Naive thymus-derived CD8-positive, alpha-beta T cell (primary cell): ENCODE results near the gene STAT3. TPM values are rescaled to one million over a fixed set of nuclear protein-coding genes. Genes with fewer than 3 reads are reported as not detected.
A peak's percentile ranks its signal among the peaks of the same experiment; 100 is the strongest.
"Not testable (repeated sequence)": the region's sequence is repeated elsewhere in the genome, so short reads cannot be mapped to it uniquely, and the experiment has no call there.

Experiments
- ATAC-seq, 2 donors: fragments of 150-1000 bp; cut with Tn5 transposase in 1 of 2; sonication (Bioruptor Pico), chemical (Tn5 transposase) in 1 of 2; 1 replicate in 1 of 2; 2 replicates in 1 of 2; pipeline ENCODE4 v1.10.0; 2021; ENCODE audit warnings: mild to moderate bottlenecking in 2 of 2, moderate library complexity in 2 of 2
- POLR2A ChIA-PET: fragments of 350-600 bp; sonication (Branson Sonifier 250); formaldehyde crosslinking; loops from one replicate; lab custom pipeline; 2021; ENCODE audit warnings: antibody characterized with exemption; lab: Charles Lee
- DNase-seq, 10 donors: peaks; one replicate each; pipeline versions ENCODE4 v3.0.0 to v3.0.0-alpha.2; 2020 to 2022
- H3K27ac Mint-ChIP-seq, 10 donors: one replicate each; pipeline ENCODE4 v1.8.0; 2020 to 2022; ENCODE audit warnings: mild to moderate bottlenecking in 10 of 10, mixed read lengths in 10 of 10, moderate library complexity in 4 of 10, inconsistent platforms in 1 of 10
- H3K27me3 Mint-ChIP-seq, 5 donors: one replicate each; pipeline ENCODE4 v1.8.0; 2021 to 2022; ENCODE audit warnings: mixed read lengths in 5 of 5
- H3K36me3 Mint-ChIP-seq, 3 donors: one replicate each; pipeline ENCODE4 v1.8.0; 2020 to 2022; ENCODE audit warnings: mixed read lengths in 3 of 3, mild to moderate bottlenecking in 2 of 3, inconsistent platforms in 1 of 3
- H3K4me1 Mint-ChIP-seq, 4 donors: one replicate each; pipeline ENCODE4 v1.8.0; 2021 to 2022; ENCODE audit warnings: mixed read lengths in 4 of 4
- H3K4me3 Mint-ChIP-seq, 10 donors: one replicate each; pipeline ENCODE4 v1.8.0; 2020 to 2022; ENCODE audit warnings: mild to moderate bottlenecking in 10 of 10, mixed read lengths in 10 of 10, moderate library complexity in 6 of 10, inconsistent platforms in 1 of 10
- H3K9me3 Mint-ChIP-seq, 9 donors: one replicate each; pipeline ENCODE4 v1.8.0; 2020 to 2022; ENCODE audit warnings: mixed read lengths in 9 of 9, mild to moderate bottlenecking in 3 of 9, inconsistent platforms in 1 of 9, moderate library complexity in 1 of 9
- polyA plus RNA-seq, 3 donors: library from polyadenylated mRNA; unstranded; fragments of 300-500 nt; fragmentation: Illumina TruSeq; gene quantifications; one replicate each; pipeline ENCODE4 v1.2.3, GENCODE V29; 2021
- total RNA-seq, 8 experiments: library from RNA in 2 of 8; stranded (reverse) in 2 of 8; gene quantifications; one replicate each; pipeline ENCODE4 v1.2.3 and lab custom pipeline; 2021 to 2026

Gene STAT3
- total and polyA plus RNA-seq, 5 experiments from 2014 or later: 129 to 154 (median 135) TPM

- Mint-ChIP-seq H3K4me1 (peaks cover 0 to 17% (median 13%) of the 10 kb centered on the region in 4 donors), H3K36me3 (peaks cover 0 to 86% (median 14%) of the 10 kb centered on the region in 3 donors)
- POLR2A ChIA-PET: interaction anchor here (0.9 to 1.0 kb wide), 2 partner anchors 11 to 13 kb away, joined by 3 read pairs; no protein-coding TSS in a partner anchor
- H3K27me3 Mint-ChIP-seq, ATAC-seq, H3K4me3 Mint-ChIP-seq, H3K27ac Mint-ChIP-seq, H3K9me3 Mint-ChIP-seq, DNase-seq: not testable (repeated sequence)
Measured at GRCh38 chr17:42299913-42300312, 88.3 kb downstream of the STAT3 start.

DNA sequence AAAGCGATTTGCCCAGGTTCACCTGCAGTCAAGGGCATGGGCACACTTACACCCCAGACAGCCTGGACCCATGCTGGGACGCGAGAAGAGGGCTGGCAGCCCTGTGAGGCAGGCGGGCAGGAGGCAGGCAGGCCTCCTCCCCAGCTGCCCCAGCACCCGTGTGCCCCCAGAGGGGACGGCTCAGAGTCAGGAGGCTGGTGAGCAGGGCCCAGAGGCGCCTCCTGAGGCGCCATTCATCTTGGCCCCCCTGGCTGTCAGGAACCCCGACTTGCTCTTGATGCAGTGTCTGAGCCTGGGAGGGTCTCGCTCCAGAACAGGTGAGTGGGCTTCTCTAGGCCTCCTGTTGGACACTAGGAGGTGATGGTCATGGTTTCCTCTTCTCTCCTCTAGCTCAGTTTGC, 88.9 kb downstream of the STAT3 start:
- H3K4me3 Mint-ChIP-seq, H3K27me3 Mint-ChIP-seq, H3K9me3 Mint-ChIP-seq, DNase-seq, H3K27ac Mint-ChIP-seq, ATAC-seq: not testable (repeated sequence)
- Mint-ChIP-seq H3K4me1 (peaks cover 0 to 14% (median 9%) of the 10 kb centered on the region in 4 donors), H3K36me3 (peaks cover 0 to 86% (median 11%) of the 10 kb centered on the region in 3 donors)
- POLR2A ChIA-PET: interaction anchor here (1.0 kb wide), 1 partner anchor 10 kb away, joined by 3 read pairs; no protein-coding TSS in a partner anchor

- H3K27me3 Mint-ChIP-seq, ATAC-seq, H3K9me3 Mint-ChIP-seq, H3K4me3 Mint-ChIP-seq, DNase-seq: not testable (repeated sequence)
- H3K4me1 Mint-ChIP-seq: peaks cover 1 to 19% (median 10%) of the 10 kb centered on the region in 4 donors
- POLR2A ChIA-PET: interaction anchor here (0.6 kb wide), 1 partner anchor 17 kb away, joined by 3 read pairs; no protein-coding TSS in a partner anchor
- peaks cover 0 to 82% (median 10%) of the 10 kb centered on the region in 3 donors for H3K36me3 Mint-ChIP-seq
- H3K27ac Mint-ChIP-seq: peak overlapping the region in 2 of 10 donors; percentile 15 to 50
Measured at GRCh38 chr17:42297775-42298174, 90.5 kb downstream of the STAT3 start.

DNA sequence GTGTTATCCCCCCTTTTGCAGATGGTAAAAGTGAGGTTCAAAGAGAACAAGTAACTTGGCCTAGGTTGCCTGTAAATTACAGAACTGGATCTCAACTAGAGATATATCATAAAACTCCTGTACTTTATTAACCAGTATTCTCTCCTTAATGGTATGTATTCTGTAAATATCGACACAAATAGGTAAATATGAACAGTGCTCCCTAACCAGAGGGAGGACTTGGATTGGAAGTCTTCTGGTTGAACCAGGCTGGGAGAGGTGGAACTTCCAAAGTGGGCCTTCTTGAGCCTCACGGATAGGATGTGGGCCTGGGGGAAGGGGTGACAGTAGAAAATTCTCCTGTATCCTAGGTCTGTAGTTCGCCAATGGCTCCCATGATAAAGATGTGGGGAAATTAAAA, 92.2 kb downstream of the STAT3 start:
- POLR2A ChIA-PET: interaction anchor here (0.9 kb wide), 1 partner anchor 9 kb away, joined by 3 read pairs; no protein-coding TSS in a partner anchor
- no peak for DNase-seq
- ATAC-seq: no peak
- Mint-ChIP-seq H3K4me1 (peaks cover 7 to 22% (median 15%) of the 10 kb centered on the region in 4 donors), H3K27me3 (no peaks in the 10 kb centered on the region), H3K9me3 (no peaks in the 10 kb centered on the region), H3K27ac (peak overlapping the region in 2 of 10 donors; percentile 40 to 62), H3K4me3 (no peak overlapping the region), H3K36me3 (peaks cover 0 to 82% (median 6%) of the 10 kb centered on the region in 3 donors)

GRCh38 chr17:42294469-42295398, 93.5 kb downstream of the STAT3 start:
- Mint-ChIP-seq H3K27me3 (no peaks in the 10 kb centered on the region), H3K4me1 (peaks cover 19 to 34% (median 25%) of the 10 kb centered on the region in 4 donors), H3K9me3 (no peaks in the 10 kb centered on the region), H3K27ac (peak overlapping the region in 6 of 10 donors; percentile 37 to 80 (median 59)), H3K4me3 (no peak overlapping the region), H3K36me3 (peaks cover 0 to 90% (median 3%) of the 10 kb centered on the region in 3 donors)
- ATAC-seq (no peak), DNase-seq (no peak)
- POLR2A ChIA-PET: interaction anchor here (0.5 to 1.7 kb wide), 5 partner anchors 7 to 46 kb away, joined by 3 to 4 read pairs (median 3); no protein-coding TSS in a partner anchor

- Mint-ChIP-seq H3K4me3 (peak overlapping the region in 1 of 10 donors; percentile 29), H3K36me3 (peaks cover 0 to 58% (median 3%) of the 10 kb centered on the region in 3 donors), H3K27ac (peak overlapping the region in 8 of 10 donors; percentile 15 to 98 (median 94)), H3K9me3 (no peaks in the 10 kb centered on the region), H3K4me1 (peaks cover 37 to 58% (median 50%) of the 10 kb centered on the region in 4 donors), H3K27me3 (no peaks in the 10 kb centered on the region)
- ATAC-seq (no peak), DNase-seq (no peak)
- POLR2A ChIA-PET: interaction anchor here (1.1 to 4.9 kb wide), 4 partner anchors 14 to 107 kb away, joined by 3 to 62 read pairs (median 5); no protein-coding TSS in a partner anchor
Measured at GRCh38 chr17:42291129-42291528, 97.1 kb downstream of the STAT3 start.

- no peaks in the 10 kb centered on the region for H3K27me3 Mint-ChIP-seq
- peak overlapping the region; percentile 84 to 98 (median 95) for H3K27ac Mint-ChIP-seq
- peaks cover 36 to 63% (median 53%) of the 10 kb centered on the region in 4 donors for H3K4me1 Mint-ChIP-seq
- POLR2A ChIA-PET: interaction anchor here (0.8 to 5.1 kb wide), 6 partner anchors 11 to 97 kb away, joined by 3 to 119 read pairs (median 12); partner anchors contain the start of gene GHDC
- H3K9me3 Mint-ChIP-seq: no peaks in the 10 kb centered on the region
- DNase-seq (no peak), ATAC-seq (no peak)
- H3K36me3 Mint-ChIP-seq: peaks cover 0 to 52% (median 3%) of the 10 kb centered on the region in 3 donors
- peak overlapping the region in 9 of 10 donors; percentile 15 to 93 (median 87) for H3K4me3 Mint-ChIP-seq
Measured at GRCh38 chr17:42290577-42290976, 97.7 kb downstream of the STAT3 start.

DNA sequence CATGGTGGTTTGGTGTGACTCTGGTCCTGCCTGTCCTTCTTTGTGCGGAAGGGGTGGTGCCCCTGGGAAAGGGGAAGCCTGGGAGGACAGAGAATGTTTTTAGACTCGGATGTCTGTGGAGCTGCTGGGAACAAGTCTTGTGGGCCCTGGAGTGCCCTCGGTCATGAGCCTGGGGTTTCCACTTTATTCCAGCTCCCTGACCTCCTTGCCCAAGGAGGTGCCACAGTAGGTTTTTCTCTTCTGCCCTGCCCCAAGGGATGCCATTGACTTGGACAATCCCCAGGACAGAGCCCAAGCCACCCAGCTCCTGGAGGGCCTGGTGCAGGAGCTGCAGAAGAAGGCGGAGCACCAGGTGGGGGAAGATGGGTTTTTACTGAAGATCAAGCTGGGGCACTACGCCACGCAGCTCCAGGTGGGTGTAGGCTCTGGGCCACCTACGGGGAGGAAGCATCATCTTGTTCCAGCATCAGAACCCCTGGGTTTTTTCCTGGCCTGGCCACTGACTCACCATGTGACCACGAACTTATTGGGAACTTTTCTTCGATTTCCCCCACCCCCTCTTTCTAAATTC, 98.5 kb downstream of the STAT3 start:
- ATAC-seq (peak; percentile 10 to 16), DNase-seq (peak in 7 of 10 donors; percentile 27 to 40 (median 33))
- Mint-ChIP-seq H3K4me1 (peaks cover 33 to 64% (median 57%) of the 10 kb centered on the region in 4 donors), H3K27ac (peak overlapping the region; percentile 84 to 98 (median 95)), H3K9me3 (no peaks in the 10 kb centered on the region), H3K27me3 (no peaks in the 10 kb centered on the region), H3K4me3 (peak overlapping the region; percentile 83 to 93 (median 90)), H3K36me3 (peaks cover 0 to 43% (median 3%) of the 10 kb centered on the region in 3 donors)
- POLR2A ChIA-PET: interaction anchor here (0.8 to 5.5 kb wide), 14 partner anchors 10 to 99 kb away, joined by 3 to 126 read pairs (median 12); partner anchors contain the start of genes GHDC, STAT3 and STAT5B

GRCh38 chr17:42288803-42289610, 99.2 kb downstream of the STAT3 start:
- DNase-seq: peak; percentile 24 to 74 (median 51)
- H3K27ac Mint-ChIP-seq: peak overlapping the region; percentile 84 to 98 (median 95)
- POLR2A ChIA-PET: interaction anchor here (0.8 to 5.5 kb wide), 22 partner anchors 9 to 179 kb away, joined by 3 to 126 read pairs (median 5); partner anchors contain the start of genes GHDC, HCRT, STAT3 and STAT5B
- H3K36me3 Mint-ChIP-seq: peaks cover 0 to 38% (median 3%) of the 10 kb centered on the region in 3 donors
- peaks cover 31 to 62% (median 57%) of the 10 kb centered on the region in 4 donors for H3K4me1 Mint-ChIP-seq
- no peaks in the 10 kb centered on the region for H3K9me3 Mint-ChIP-seq
- peak; percentile 45 to 46 for ATAC-seq
- H3K27me3 Mint-ChIP-seq: no peaks in the 10 kb centered on the region
- H3K4me3 Mint-ChIP-seq: peak overlapping the region; percentile 83 to 93 (median 90)

DNA sequence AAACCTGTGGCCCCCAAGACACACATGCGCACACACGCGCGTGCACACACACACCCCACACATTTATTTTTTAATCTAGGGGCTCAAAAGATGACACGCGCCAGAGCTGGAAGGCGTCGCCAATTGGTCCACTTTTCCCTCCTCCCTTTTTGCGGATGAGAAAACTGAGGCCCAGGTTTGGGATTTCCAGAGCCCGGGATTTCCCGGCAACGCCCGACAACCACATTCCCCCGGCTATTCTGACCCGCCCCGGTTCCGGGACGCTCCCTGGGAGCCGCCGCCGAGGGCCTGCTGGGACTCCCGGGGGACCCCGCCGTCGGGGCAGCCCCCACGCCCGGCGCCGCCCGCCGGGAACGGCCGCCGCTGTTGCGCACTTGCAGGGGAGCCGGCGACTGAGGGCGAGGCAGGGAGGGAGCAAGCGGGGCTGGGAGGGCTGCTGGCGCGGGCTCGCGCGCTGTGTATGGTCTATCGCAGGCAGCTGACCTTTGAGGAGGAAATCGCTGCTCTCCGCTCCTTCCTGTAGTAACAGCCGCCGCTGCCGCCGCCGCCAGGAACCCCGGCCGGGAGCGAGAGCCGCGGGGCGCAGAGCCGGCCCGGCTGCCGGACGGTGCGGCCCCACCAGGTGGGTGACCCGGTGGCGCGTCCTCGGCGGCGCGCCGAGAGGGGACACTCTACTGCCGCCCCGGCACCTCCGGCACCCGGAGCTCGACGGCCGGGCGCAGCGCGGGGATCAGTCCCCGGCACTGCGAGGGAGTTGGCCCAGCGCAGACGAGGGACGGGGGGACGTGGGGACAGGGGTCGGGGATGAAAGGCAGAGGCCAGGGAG, 100.1 kb downstream of the STAT3 start, which contains the start of gene STAT5A:
Gene STAT5A, plus strand, starts transcription at position 522 of the 826 bp plus-strand sequence. CDS start 914 bp downstream, outside the sequence.
- POLR2A ChIA-PET: interaction anchor here (0.8 to 5.5 kb wide), 20 partner anchors 9 to 178 kb away, joined by 3 to 126 read pairs (median 6); partner anchors contain the start of genes GHDC, HCRT, STAT3 and STAT5B
- Mint-ChIP-seq H3K36me3 (peaks cover 0 to 31% (median 0%) of the 10 kb centered on the region in 3 donors), H3K4me3 (peak within 1 kb of the TSS; percentile 88 to 97 (median 92)), H3K9me3 (no peaks in the 10 kb centered on the region), H3K27me3 (no peaks in the 10 kb centered on the region), H3K4me1 (peaks cover 27 to 60% (median 54%) of the 10 kb centered on the region in 4 donors), H3K27ac (peak within 1 kb of the TSS; percentile 94 to 99 (median 96))
- ATAC-seq: peak; percentile 78 to 85
- DNase-seq: peak; percentile 67 to 89 (median 78)
